ENCODE data around the gene PI4KA. TPM values are rescaled to one million over a fixed set of nuclear protein-coding genes. Genes with fewer than 3 reads are reported as not detected.

The PI4KA gene
- total RNA-seq, 6 donors from 2014 or later, result 68.6 to 251 (median 89.5) TPM

DNA sequence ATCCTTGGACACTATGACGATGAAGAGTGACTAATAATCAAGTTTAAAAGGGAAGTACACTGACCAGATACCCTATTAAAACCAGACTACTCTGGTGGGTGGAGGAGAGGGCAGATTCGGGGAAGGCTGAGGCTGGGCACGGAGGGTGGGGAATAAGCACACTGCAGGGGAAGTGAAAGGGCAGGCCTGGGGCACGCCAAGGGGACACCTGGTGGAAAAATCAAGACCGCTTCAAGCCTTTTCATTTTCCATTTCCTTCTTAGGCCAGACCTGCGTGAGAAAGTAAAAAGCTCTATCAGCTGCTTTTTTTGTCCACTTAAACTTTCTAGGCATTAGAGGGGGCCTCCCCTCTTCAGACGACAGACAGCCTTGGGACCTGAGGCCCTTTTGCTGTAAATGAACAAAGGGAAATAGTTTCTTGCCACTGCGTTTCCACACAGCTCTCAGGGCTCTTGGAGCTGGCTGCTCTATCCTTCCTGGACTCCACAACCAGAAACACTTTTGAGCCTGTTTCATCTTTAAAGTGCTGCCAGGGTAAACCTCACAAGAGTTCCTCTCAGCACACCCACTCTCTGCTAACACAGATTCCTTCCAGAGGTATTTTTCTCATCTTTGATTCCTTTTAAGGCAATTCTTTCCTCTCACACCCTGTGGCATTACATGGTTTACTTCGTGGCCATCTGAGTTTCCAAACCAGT, 109.7 kb downstream of the PI4KA start:
- H3K4me3 ChIP-seq, result no peak overlapping the region
- peak in 1 of 2 donors; percentile 72 for DNase-seq
- H3K27ac ChIP-seq, result peak overlapping the region in 3 of 4 donors; percentile 47 to 80 (median 61)
- H3K9me3 ChIP-seq, result no peaks in the 10 kb centered on the region
- peak; percentile 34 to 47 for ATAC-seq (ENCODE audit: low FRiP score in 2 of 2)
- 47 to 63% methylated on average over 9 of the region's 9 CpGs for WGBS, 2 donors
- H3K4me1 ChIP-seq, result peaks cover 7 to 36% (median 31%) of the 10 kb centered on the region in 4 donors
- peaks cover 17 to 89% (median 58%) of the 10 kb centered on the region in 4 donors for H3K36me3 ChIP-seq
- TF ChIP-seq EP300 (IDR thresholded peaks at IDR 0.05) (peak in 1 of 4 donors; percentile 48), POLR2A (IDR thresholded peaks at IDR 0.05) (no peak), POLR2AphosphoS5 (IDR thresholded peaks at IDR 0.05) (no peak)
- TF ChIP-seq, protein P1, sequence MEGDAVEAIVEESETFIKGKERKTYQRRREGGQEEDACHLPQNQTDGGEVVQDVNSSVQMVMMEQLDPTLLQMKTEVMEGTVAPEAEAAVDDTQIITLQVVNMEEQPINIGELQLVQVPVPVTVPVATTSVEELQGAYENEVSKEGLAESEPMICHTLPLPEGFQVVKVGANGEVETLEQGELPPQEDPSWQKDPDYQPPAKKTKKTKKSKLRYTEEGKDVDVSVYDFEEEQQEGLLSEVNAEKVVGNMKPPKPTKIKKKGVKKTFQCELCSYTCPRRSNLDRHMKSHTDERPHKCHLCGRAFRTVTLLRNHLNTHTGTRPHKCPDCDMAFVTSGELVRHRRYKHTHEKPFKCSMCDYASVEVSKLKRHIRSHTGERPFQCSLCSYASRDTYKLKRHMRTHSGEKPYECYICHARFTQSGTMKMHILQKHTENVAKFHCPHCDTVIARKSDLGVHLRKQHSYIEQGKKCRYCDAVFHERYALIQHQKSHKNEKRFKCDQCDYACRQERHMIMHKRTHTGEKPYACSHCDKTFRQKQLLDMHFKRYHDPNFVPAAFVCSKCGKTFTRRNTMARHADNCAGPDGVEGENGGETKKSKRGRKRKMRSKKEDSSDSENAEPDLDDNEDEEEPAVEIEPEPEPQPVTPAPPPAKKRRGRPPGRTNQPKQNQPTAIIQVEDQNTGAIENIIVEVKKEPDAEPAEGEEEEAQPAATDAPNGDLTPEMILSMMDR (IDR thresholded peaks at IDR 0.05), result peak in 1 of 6 experiments; percentile 13
- no peaks in the 10 kb centered on the region for H3K27me3 ChIP-seq

DNA sequence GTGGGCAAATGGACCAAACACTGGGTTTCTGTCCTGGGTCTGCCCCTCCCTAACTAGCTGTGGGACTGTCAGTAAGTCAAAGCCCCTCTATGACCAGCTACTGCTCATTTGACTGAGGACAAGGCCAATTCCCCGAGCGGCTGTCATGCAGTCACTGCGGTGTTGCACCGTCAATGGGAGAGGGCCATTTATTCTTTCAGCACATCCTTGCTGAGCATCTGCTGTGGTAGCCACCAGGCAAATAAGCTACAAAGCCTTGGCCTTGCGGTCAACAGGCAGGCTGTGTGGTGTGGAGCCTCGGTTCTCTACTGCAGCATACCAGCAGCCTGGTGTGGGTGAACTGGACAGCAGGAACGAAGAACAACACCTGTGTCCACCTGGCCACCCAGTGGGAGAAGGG, 110.5 kb downstream of the PI4KA start:
- Histone ChIP-seq H3K27ac (peak overlapping the region in 3 of 4 donors; percentile 47 to 80 (median 61)), H3K4me1 (peaks cover 7 to 36% (median 31%) of the 10 kb centered on the region in 4 donors), H3K27me3 (no peaks in the 10 kb centered on the region), H3K9me3 (no peaks in the 10 kb centered on the region), H3K36me3 (peaks cover 17 to 97% (median 65%) of the 10 kb centered on the region in 4 donors), H3K4me3 (no peak overlapping the region)
- TF ChIP-seq POLR2A (IDR thresholded peaks at IDR 0.05), result no peak
- TF ChIP-seq, protein P1 (IDR thresholded peaks at IDR 0.05), result no peak
- TF ChIP-seq POLR2AphosphoS5 (IDR thresholded peaks at IDR 0.05), result no peak
- TF ChIP-seq EP300 (IDR thresholded peaks at IDR 0.05), result no peak
- DNase-seq (no peak), ATAC-seq (ENCODE audit: low FRiP score in 2 of 2) (no peak)
- WGBS, 2 donors, result 92 to 96% methylated on average over 4 to 7 of the region's 7 CpGs

DNA sequence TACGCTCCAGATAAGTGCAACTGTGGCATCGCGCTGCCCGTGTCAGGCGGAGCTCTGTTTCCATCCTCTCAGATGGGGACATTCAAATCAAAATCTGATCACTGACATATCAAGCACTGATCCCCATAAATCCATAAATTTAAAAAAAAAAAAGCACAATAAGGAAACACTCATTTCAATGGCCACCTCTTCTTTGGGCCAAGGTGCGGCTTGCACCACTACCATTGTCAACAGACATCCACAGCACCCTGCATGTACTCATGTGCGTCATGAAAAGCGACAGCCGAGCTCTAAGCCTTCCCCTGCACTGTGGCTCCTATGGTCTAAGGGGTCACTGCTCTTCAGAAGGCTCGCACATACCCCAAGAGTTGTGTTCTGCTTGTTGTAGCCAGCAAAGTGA, 111.4 kb downstream of the PI4KA start:
- no peaks in the 10 kb centered on the region for H3K27me3 ChIP-seq
- ATAC-seq (ENCODE audit: low FRiP score in 2 of 2) (no peak), DNase-seq (no peak)
- H3K9me3 ChIP-seq, result no peaks in the 10 kb centered on the region
- H3K27ac ChIP-seq, result no peak overlapping the region
- TF ChIP-seq, protein P1 (IDR thresholded peaks at IDR 0.05), result no peak
- no peak for TF ChIP-seq POLR2AphosphoS5 (IDR thresholded peaks at IDR 0.05)
- no peak for TF ChIP-seq EP300 (IDR thresholded peaks at IDR 0.05)
- no peak for TF ChIP-seq POLR2A (IDR thresholded peaks at IDR 0.05)
- 95 to 96% methylated on average over 10 of the region's 10 CpGs for WGBS, 2 donors
- no peak overlapping the region for H3K4me3 ChIP-seq
- H3K36me3 ChIP-seq, result peaks cover 12 to 96% (median 65%) of the 10 kb centered on the region in 4 donors
- peaks cover 7 to 36% (median 31%) of the 10 kb centered on the region in 4 donors for H3K4me1 ChIP-seq

DNA sequence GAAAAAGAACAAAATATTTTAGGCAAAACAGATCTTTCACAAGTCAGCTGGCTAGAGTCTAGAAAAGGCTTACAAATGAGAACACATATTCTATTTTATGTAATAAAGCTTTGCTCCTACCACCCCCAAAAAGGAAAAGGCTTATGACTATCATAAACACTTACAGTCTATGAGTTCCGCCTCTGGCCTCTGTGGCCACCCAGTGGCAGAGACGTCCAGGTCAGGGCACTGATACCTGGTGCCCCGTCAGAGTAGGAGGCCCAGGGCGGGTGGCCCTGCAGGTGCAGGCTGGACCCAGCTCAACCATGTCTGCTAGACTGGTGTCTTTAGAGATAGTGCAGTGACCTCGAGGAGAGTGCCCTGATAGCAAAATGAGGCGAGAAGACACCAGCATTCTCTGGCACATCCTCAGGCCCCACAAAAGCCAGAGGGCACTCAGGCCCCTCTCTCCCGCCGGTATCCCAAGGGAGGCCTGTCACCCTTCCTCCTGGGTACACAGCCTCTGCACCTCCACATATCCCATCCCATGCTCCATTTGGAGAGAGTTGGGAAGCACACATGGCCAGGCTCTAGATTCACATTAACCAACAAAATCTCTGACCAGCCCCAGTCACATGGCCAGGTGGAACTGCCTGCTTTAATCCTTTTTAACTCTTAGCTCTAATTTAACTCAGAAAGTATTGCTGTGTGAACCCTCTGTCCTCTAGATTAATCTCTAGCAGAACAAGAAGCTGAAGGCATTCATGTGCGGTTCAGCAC, 112.0 kb downstream of the PI4KA start:
- peak overlapping the region in 1 of 4 donors; percentile 28 for H3K27ac ChIP-seq
- H3K4me3 ChIP-seq, result no peak overlapping the region
- no peaks in the 10 kb centered on the region for H3K9me3 ChIP-seq
- H3K27me3 ChIP-seq, result no peaks in the 10 kb centered on the region
- 79 to 87% methylated on average over 5 to 9 of the region's 9 CpGs for WGBS, 2 donors
- no peak for TF ChIP-seq EP300 (IDR thresholded peaks at IDR 0.05)
- TF ChIP-seq, protein P1 (IDR thresholded peaks at IDR 0.05), result peak in 1 of 6 experiments; percentile 8
- ATAC-seq (ENCODE audit: low FRiP score in 2 of 2) (no peak), DNase-seq (peak in 1 of 2 donors; percentile 41)
- H3K4me1 ChIP-seq, result peaks cover 7 to 35% (median 29%) of the 10 kb centered on the region in 4 donors
- peaks cover 10 to 96% (median 63%) of the 10 kb centered on the region in 4 donors for H3K36me3 ChIP-seq

Data from upper lobe of left lung (tissue), 6 donors.